Neural progenitor cell (in vitro differentiated cells): ENCODE measurements around the gene AQP1. TPM values are rescaled to one million over a fixed set of nuclear protein-coding genes. Genes with fewer than 3 reads are reported as not detected.

ENCODE experiments used
- DNase-seq: peaks from one replicate; pipeline ENCODE4 v3.0.0-alpha.2; 2016; ENCODE audit warnings: low spot score
- H2AFZ ChIP-seq: fragments of 200-600 bp; sonication (generic); replicated peaks from 2 replicates; pipeline ENCODE4 v1.6.1; 2016; ENCODE audit warnings: antibody characterized with exemption
- H3F3A ChIP-seq: fragments of 200-600 bp; sonication (generic); 2 replicates; pipeline ENCODE4 v1.6.1; 2016; ENCODE audit warnings: antibody characterized with exemption, low read depth
- H3K27ac ChIP-seq: fragments of 200-600 bp; sonication (generic); 2 replicates; pipeline ENCODE4 v1.5.1; 2016; ENCODE audit warnings: mild to moderate bottlenecking
- H3K27me3 ChIP-seq: fragments of 200-600 bp; sonication (generic); 2 replicates; pipeline ENCODE4 v1.6.1; 2016; ENCODE audit warnings: mild to moderate bottlenecking, moderate library complexity
- H3K36me3 ChIP-seq: fragments of 200-600 bp; sonication (generic); 2 replicates; pipeline ENCODE4 v1.5.1; 2016
- H3K4me1 ChIP-seq: fragments of 200-600 bp; sonication (generic); 2 replicates; pipeline ENCODE4 v1.6.1; 2016; ENCODE audit warnings: mixed run types
- H3K4me2 ChIP-seq: fragments of 200-600 bp; sonication (generic); 2 replicates; pipeline ENCODE4 v1.6.1; 2016
- H3K4me3 ChIP-seq: fragments of 200-600 bp; sonication (generic); 2 replicates; pipeline ENCODE4 v1.5.1; 2016
- H3K79me2 ChIP-seq: fragments of 200-600 bp; sonication (generic); 2 replicates; pipeline ENCODE4 v1.6.1; 2016; ENCODE audit warnings: low read depth
- H3K9ac ChIP-seq: fragments of 200-600 bp; sonication (generic); 2 replicates; pipeline ENCODE4 v1.6.1; 2016
- H3K9me3 ChIP-seq: fragments of 200-600 bp; sonication (generic); 2 replicates; pipeline ENCODE4 v1.5.1; 2016; ENCODE audit warnings: low read depth
- H4K20me1 ChIP-seq: fragments of 200-600 bp; sonication (generic); 2 replicates; pipeline ENCODE4 v1.6.1; 2016; ENCODE audit warnings: low read depth
- H3K27ac Mint-ChIP-seq: 3 replicates; pipeline ENCODE4 v1.8.0; 2021; ENCODE audit warnings: mixed read lengths
- H3K27me3 Mint-ChIP-seq: 2 replicates; pipeline ENCODE4 v1.8.0; 2022; ENCODE audit warnings: low read depth, mild to moderate bottlenecking, inconsistent platforms, moderate library complexity, mixed read lengths; ENCODE audit not compliant: insufficient read depth
- H3K36me3 Mint-ChIP-seq: 3 replicates; pipeline ENCODE4 v1.8.0; 2021; ENCODE audit warnings: mixed read lengths
- H3K4me1 Mint-ChIP-seq: 3 replicates; pipeline ENCODE4 v1.8.0; 2021; ENCODE audit warnings: mixed read lengths
- H3K4me3 Mint-ChIP-seq: 3 replicates; pipeline ENCODE4 v1.8.0; 2021; ENCODE audit warnings: mild to moderate bottlenecking, moderate library complexity, mixed read lengths
- H3K9me3 Mint-ChIP-seq: 3 replicates; pipeline ENCODE4 v1.8.0; 2020; ENCODE audit warnings: mixed read lengths
- EZH2 ChIP-seq: fragments of 200-600 bp; sonication (generic); IDR thresholded peaks from 2 replicates; pipeline ENCODE4 v1.6.1; 2017; ENCODE audit warnings: antibody characterized with exemption, mild to moderate bottlenecking, moderate library complexity
- EZH2phosphoT487 ChIP-seq: fragments of 200-600 bp; sonication (generic); IDR thresholded peaks from 2 replicates; pipeline ENCODE4 v1.6.1; 2017; ENCODE audit warnings: antibody characterized with exemption
- total RNA-seq: library from RNA; depleted of rRNA; stranded (reverse); fragments of >200 nt; gene quantifications from 2 replicates; pipeline ENCODE4 v1.2.3, GENCODE V29; 2015; ENCODE audit warnings: low replicate concordance
- TF ChIP-seq, protein P1 (sequence below): fragments of 200-600 bp; sonication (generic); IDR thresholded peaks from 2 replicates; pipeline ENCODE4 v1.5.1; 2017; ENCODE audit warnings: antibody characterized with exemption, mild to moderate bottlenecking

Gene AQP1
- total RNA-seq, 1 donor from 2014 or later = not detected

GRCh38 chr7:30871655-30872054 is 40.0 kb upstream of the AQP1 start:
- H3K27ac ChIP-seq = no peak overlapping the region
- Mint-ChIP-seq H3K4me3 (no peak overlapping the region), H3K9me3 (no peaks in the 10 kb centered on the region), H3K36me3 (peaks cover 6% of the 10 kb centered on the region), H3K27me3 (peaks cover 4% of the 10 kb centered on the region), H3K4me1 (peaks cover 8% of the 10 kb centered on the region), H3K27ac (no peak overlapping the region)
- no peaks in the 10 kb centered on the region for H4K20me1 ChIP-seq
- H3F3A ChIP-seq = peaks cover 9% of the 10 kb centered on the region
- H3K27me3 ChIP-seq = no peaks in the 10 kb centered on the region
- TF ChIP-seq EZH2phosphoT487 (no peak), EZH2 (no peak)
- TF ChIP-seq, protein P1, sequence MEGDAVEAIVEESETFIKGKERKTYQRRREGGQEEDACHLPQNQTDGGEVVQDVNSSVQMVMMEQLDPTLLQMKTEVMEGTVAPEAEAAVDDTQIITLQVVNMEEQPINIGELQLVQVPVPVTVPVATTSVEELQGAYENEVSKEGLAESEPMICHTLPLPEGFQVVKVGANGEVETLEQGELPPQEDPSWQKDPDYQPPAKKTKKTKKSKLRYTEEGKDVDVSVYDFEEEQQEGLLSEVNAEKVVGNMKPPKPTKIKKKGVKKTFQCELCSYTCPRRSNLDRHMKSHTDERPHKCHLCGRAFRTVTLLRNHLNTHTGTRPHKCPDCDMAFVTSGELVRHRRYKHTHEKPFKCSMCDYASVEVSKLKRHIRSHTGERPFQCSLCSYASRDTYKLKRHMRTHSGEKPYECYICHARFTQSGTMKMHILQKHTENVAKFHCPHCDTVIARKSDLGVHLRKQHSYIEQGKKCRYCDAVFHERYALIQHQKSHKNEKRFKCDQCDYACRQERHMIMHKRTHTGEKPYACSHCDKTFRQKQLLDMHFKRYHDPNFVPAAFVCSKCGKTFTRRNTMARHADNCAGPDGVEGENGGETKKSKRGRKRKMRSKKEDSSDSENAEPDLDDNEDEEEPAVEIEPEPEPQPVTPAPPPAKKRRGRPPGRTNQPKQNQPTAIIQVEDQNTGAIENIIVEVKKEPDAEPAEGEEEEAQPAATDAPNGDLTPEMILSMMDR = no peak
- no peaks in the 10 kb centered on the region for H3K36me3 ChIP-seq
- no peak overlapping the region for H2AFZ ChIP-seq
- H3K79me2 ChIP-seq = no peaks in the 10 kb centered on the region
- H3K4me1 ChIP-seq = peaks cover 10% of the 10 kb centered on the region
- no peak overlapping the region for H3K4me2 ChIP-seq
- H3K9me3 ChIP-seq = no peaks in the 10 kb centered on the region
- H3K9ac ChIP-seq = no peak overlapping the region
- H3K4me3 ChIP-seq = no peak overlapping the region
- no peak for DNase-seq

DNA sequence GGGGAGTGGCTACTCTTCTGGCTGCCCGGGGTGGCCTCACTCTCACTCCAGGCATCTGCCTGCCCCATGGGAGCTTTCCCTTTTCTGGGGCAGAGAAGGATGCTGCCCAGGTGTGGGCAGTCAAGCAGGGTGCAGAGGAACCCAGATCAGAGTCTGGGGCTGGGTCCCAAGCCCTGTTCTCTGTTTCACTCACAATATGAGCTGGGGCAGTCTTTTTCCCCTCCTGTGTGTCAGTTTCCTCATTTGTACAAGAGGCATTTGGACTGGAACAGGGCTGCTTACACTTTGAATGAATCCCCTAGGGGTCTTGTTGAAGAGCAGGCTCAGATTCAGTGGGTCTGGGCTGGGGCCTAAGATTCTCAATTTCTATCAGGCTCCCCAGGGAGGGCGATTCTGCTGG is 38.4 kb upstream of the AQP1 start:
- Mint-ChIP-seq H3K27me3 (peaks cover 4% of the 10 kb centered on the region), H3K4me1 (peaks cover 8% of the 10 kb centered on the region), H3K27ac (no peak overlapping the region), H3K4me3 (no peak overlapping the region), H3K36me3 (peaks cover 6% of the 10 kb centered on the region), H3K9me3 (no peaks in the 10 kb centered on the region)
- Histone ChIP-seq H4K20me1 (no peaks in the 10 kb centered on the region), H2AFZ (no peak overlapping the region), H3K27ac (no peak overlapping the region), H3K4me1 (peaks cover 16% of the 10 kb centered on the region), H3K4me3 (no peak overlapping the region), H3K9ac (no peak overlapping the region), H3K4me2 (no peak overlapping the region), H3F3A (peaks cover 11% of the 10 kb centered on the region), H3K36me3 (no peaks in the 10 kb centered on the region), H3K79me2 (no peaks in the 10 kb centered on the region), H3K27me3 (no peaks in the 10 kb centered on the region), H3K9me3 (no peaks in the 10 kb centered on the region)
- TF ChIP-seq, protein P1 = no peak
- no peak for TF ChIP-seq EZH2phosphoT487
- no peak for TF ChIP-seq EZH2
- no peak for DNase-seq

DNA sequence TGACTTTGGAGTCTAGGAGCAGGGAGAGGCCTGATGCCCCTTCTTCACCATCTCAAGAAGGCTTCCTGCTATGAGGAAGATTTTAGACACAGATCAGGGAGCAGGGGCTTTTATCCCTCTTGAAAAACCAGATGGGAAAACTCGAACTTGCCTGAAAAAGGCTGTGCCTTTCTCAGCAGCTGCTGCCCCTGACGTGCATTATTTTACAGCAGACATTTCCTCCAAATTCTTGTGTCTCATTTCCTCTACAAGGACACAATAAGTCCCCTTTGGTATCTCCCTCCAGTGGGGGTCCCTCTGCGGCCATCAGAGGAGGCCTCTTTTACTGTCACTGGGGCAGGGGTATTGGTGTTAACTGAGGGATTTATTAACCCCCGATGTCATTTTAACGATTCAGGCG is 38.0 kb upstream of the AQP1 start:
- H3K27me3 ChIP-seq = no peaks in the 10 kb centered on the region

More for the DNA sequence above, 38.0 kb upstream of the AQP1 start:
- peaks cover 11% of the 10 kb centered on the region for H3F3A ChIP-seq
- Mint-ChIP-seq H3K4me1 (peaks cover 9% of the 10 kb centered on the region), H3K4me3 (no peak overlapping the region), H3K27me3 (peaks cover 4% of the 10 kb centered on the region), H3K9me3 (no peaks in the 10 kb centered on the region), H3K27ac (no peak overlapping the region), H3K36me3 (peaks cover 6% of the 10 kb centered on the region)
- DNase-seq = no peak
- H3K9ac ChIP-seq = no peak overlapping the region
- no peak overlapping the region for H3K4me3 ChIP-seq
- H3K79me2 ChIP-seq = no peaks in the 10 kb centered on the region
- H3K9me3 ChIP-seq = no peaks in the 10 kb centered on the region
- no peak overlapping the region for H2AFZ ChIP-seq
- H3K4me2 ChIP-seq = no peak overlapping the region
- H4K20me1 ChIP-seq = no peaks in the 10 kb centered on the region
- peaks cover 16% of the 10 kb centered on the region for H3K4me1 ChIP-seq
- no peak for TF ChIP-seq EZH2phosphoT487
- TF ChIP-seq, protein P1 = no peak
- no peak for TF ChIP-seq EZH2
- no peaks in the 10 kb centered on the region for H3K36me3 ChIP-seq
- no peak overlapping the region for H3K27ac ChIP-seq
